ENCODE results near the gene LRFN3. TPM values are rescaled to one million over a fixed set of nuclear protein-coding genes. Genes with fewer than 3 reads are reported as not detected.

LRFN3 gene
- total and polyA plus RNA-seq, 2 of the 4 experiments (the other 2 are of a cell fraction) = 0.36 to 4.8 TPM

DNA sequence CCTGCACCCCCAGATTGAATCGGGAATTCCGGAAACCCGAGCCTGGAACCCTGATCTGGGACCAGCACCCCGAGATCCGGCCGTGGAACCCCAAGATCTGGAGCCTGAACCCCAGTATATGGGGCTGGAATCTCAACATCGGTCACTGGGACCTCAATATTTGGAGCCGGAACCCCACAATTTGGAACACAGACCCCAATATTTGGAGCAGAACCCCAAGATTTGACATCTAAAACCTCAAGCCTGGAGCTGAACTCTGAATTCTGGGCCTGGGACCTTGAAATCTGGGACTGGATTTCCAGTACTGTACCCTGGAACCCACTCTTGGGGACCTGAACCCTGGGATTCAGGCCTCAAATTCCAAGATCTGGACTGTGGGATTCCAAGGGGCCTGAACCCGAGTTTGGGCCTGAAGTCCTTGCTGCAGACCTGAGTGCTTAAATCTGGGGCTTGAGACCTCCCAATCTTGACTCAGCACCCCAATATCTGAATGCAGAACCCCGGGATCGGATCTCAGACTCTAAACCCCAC, 629 bp downstream of the LRFN3 start:
- Histone ChIP-seq H3K4me3 (ENCODE audit: insufficient read depth, low read depth, low read length) (peak overlapping the region; percentile 80), H3K27me3 (ENCODE audit: control insufficient read depth, insufficient read depth, low read length) (no peaks in the 10 kb centered on the region), H3K4ac (ENCODE audit: low read depth, low read length) (peak overlapping the region; percentile 27), H3K4me2 (ENCODE audit: low read depth, low read length) (peak overlapping the region; percentile 85), H3K9me3 (ENCODE audit: control insufficient read depth, insufficient read depth, low read length) (no peaks in the 10 kb centered on the region), H3K27ac (ENCODE audit: insufficient read depth, low read length) (peak overlapping the region; percentile 31; the same call in 1 of the 2 replicates), H3K9me1 (ENCODE audit: insufficient read depth, low read length) (peaks cover 9% of the 10 kb centered on the region; the same call in 1 of the 2 replicates), H3K36me3 (ENCODE audit: control insufficient read depth, insufficient read depth, low read length) (peaks cover 4% of the 10 kb centered on the region; the same call in 1 of the 2 replicates), H4K8ac (ENCODE audit: low read depth in 2 of 2, low read length in 2 of 2) (peak overlapping the region; percentile 13 to 64; a peak in 1 of 4 replicates), H2BK5ac (ENCODE audit: low read depth, low read length, poor library complexity, severe bottlenecking) (no peak overlapping the region), H2BK20ac (ENCODE audit: low read depth, low read length) (no peak overlapping the region), H3K56ac (ENCODE audit: extremely low read depth, insufficient read depth, low read length) (no peak overlapping the region), H2AK5ac (ENCODE audit: low read depth, low read length) (no peak overlapping the region), H2BK120ac (ENCODE audit: low read depth, low read length) (no peak overlapping the region), H3K18ac (ENCODE audit: low read depth, low read length) (no peak overlapping the region), H3K4me1 (ENCODE audit: control insufficient read depth, insufficient read depth, low read length) (peaks cover 8% of the 10 kb centered on the region), H4K91ac (ENCODE audit: insufficient read depth, low read depth, low read length) (no peak overlapping the region), H4K5ac (ENCODE audit: low read depth, low read length) (no peak overlapping the region), H4K20me1 (ENCODE audit: insufficient read depth, low read length) (peaks cover 17% of the 10 kb centered on the region; the same call in 1 of the 2 replicates), H3K23ac (ENCODE audit: low read depth, low read length) (0 out of 2 replicates have a peak overlapping the region, but pooled peaks have one; percentile 42), H3K9ac (ENCODE audit: low read depth, low read length) (peak overlapping the region; percentile 79), H2AK9ac (replicated peaks; ENCODE audit: low read depth, low read length, poor library complexity) (peak overlapping the region; percentile 87), H2BK15ac (ENCODE audit: low read depth, low read length) (no peak overlapping the region), H2AFZ (replicated peaks; ENCODE audit: low read length, poor library complexity) (peak overlapping the region; percentile 73), H3K14ac (replicated peaks; ENCODE audit: low read depth, low read length) (peak overlapping the region; percentile 71), H3K79me1 (ENCODE audit: low read depth in 1 of 2, low read length in 2 of 2) (peaks cover 15 to 31% of the 10 kb centered on the region in 2 experiments)
- DNase-seq (no peak), ATAC-seq (ENCODE audit: low read depth) (no peak)
- dilution Hi-C loops (cut with HindIII; ENCODE audit: low sequenced_read_pairs, unreplicated experiment) (no loop called here), intact Hi-C loops (cut with micrococcal nuclease) (loop anchor here (5.0 kb wide), 1 partner anchor 115 kb away; the partner anchor contains the start of genes THAP8 and WDR62), in situ Hi-C loops (cut with MboI; ENCODE audit: low sequenced_read_pairs) (no loop called here)
- CTCF ChIA-PET = no interaction called here
- WGBS, 2 experiments (ENCODE audit: extremely low coverage in 2 of 2, insufficient read length in 1 of 2) = 28% methylated on average over 5 of the region's 11 CpGs; no CpG with 5 or more reads in 1 of the 2 experiments
- TSS peak; percentile 76 for BruUV-seq (replicated peaks)
- no peak for TF ChIP-seq RFX5 (IDR thresholded peaks at IDR 0.05; ENCODE audit: low read depth, low read length)
- TF ChIP-seq POLR2A (IDR thresholded peaks at IDR 0.05; ENCODE audit: low read depth, low read length) = no peak
- TF ChIP-seq CEBPB (IDR thresholded peaks at IDR 0.05; ENCODE audit: low read depth, low read length) = no peak
- TF ChIP-seq, protein P1, sequence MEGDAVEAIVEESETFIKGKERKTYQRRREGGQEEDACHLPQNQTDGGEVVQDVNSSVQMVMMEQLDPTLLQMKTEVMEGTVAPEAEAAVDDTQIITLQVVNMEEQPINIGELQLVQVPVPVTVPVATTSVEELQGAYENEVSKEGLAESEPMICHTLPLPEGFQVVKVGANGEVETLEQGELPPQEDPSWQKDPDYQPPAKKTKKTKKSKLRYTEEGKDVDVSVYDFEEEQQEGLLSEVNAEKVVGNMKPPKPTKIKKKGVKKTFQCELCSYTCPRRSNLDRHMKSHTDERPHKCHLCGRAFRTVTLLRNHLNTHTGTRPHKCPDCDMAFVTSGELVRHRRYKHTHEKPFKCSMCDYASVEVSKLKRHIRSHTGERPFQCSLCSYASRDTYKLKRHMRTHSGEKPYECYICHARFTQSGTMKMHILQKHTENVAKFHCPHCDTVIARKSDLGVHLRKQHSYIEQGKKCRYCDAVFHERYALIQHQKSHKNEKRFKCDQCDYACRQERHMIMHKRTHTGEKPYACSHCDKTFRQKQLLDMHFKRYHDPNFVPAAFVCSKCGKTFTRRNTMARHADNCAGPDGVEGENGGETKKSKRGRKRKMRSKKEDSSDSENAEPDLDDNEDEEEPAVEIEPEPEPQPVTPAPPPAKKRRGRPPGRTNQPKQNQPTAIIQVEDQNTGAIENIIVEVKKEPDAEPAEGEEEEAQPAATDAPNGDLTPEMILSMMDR (conservative IDR thresholded peaks at IDR 0.05; ENCODE audit: low read depth, low read length) = no peak
- TF ChIP-seq SMC3 (IDR thresholded peaks at IDR 0.05; ENCODE audit: low read depth, low read length) = no peak
- POLR2A ChIA-PET (ENCODE audit: unreplicated experiment) = no interaction called here
